Fibroblast of skin of left quadriceps (primary cell): ENCODE results near the gene VWA5B1.

ENCODE experiments used
- DNase-seq, 2 experiments: peaks; one replicate each; pipeline ENCODE4 v3.0.0-alpha.2; 2013; ENCODE audit warnings: low read depth in 2 of 2

Gene VWA5B1

DNA sequence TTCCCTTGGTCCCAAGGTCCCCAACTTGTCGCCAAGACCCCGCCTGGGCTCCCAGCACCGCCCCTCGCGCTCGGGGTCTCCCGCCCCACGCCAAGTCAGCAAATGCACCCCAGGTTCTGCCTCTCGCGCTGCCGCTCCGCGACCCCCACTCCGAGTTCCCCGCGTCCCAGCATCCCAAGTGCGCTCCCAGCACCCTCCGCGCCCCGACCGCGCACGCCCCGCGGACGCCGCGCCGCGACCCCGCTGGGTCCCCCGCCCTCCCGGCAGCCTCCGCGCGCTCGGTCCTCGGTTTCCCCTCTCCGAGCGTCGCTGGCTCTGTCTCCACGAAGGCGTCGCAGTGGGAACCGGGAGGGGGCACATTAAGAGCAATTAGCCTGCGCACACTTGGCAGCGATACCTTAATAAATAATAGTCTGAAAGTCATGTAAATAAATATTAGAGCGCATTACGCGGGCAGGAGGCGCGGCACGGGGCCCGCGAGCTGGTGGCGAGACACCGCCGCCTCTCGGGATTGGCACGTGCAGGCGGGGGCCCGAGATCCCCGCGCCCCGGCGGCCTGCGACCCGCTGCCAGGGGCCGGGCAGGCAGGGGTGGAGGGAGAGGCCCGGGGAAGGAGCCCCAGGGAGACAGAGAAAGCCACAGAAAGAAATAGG, 75.9 kb downstream of the VWA5B1 start:
- no peak for DNase-seq

DNA sequence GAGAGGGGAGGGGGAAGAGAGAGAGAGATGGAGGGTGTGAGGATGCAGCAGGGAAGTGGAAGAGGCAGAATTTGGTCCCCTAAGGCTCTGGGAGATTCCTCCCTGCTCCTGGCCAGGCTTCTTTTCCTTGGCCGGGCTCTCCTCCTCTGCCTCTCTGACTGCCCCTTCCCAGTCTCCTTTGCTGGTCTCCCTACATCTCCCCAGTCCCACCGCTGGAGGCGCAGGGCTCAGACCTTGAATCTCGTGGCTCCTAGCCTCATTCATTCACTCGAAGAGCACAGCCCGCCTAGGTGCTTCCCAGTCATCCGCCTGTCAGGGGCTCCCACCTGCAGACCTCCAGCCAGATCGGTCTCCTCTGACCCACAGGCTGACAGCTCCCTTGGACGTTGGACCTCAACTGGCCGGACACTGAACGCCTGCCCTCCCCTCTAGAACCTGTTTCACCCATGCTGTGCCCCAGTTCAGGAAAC, 76.5 kb downstream of the VWA5B1 start:
- DNase-seq = peak; percentile 10 to 14

DNA sequence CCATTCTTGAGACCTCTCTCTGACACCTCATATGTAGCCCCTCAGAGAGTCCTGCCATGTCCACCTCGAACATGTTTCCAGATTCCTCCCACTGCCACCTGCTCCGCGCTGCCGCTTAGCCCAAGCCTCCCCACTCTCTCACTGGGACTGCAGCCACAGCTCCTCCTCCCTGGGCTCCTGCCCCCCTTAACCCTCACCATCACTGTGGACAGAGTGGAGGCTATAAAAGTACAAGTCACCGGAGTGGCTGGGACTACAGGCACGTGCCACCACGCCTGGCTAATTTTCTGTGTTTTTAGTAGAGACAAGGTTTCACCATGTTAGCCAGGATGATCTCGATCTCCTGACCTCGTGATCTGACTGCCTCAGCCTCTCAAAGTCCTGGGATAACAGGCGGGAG, 77.0 kb downstream of the VWA5B1 start:
- no peak for DNase-seq

DNA sequence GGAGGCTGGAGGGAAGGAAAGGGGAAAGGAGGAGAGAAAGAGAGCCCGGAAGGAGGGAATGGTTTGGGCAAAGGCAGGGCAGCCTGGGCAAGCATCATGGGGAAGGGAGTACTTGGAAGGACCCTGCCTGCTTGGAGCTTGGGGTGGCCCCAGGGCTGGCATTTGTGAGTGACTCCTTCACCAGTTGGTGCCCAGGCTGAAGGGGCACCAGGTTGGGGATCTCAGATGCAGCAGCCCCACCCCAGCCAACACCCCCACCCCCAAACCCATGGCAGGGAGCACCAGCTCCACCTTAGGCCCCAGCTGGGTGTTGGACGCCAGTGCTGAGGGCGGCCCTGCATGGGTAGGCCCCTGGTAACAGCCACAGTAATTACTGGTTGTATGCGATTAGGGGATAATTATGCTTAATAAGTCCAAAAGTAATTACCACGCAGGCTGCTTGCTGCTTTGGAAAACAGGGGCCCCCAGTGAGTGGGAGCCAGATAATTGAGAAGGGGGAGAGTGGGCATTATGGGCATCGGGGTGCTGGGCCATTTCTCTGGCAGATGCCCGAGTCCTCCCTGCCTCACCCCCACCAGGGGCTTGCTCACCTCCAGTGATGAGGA, 78.3 kb downstream of the VWA5B1 start:
- no peak for DNase-seq

DNA sequence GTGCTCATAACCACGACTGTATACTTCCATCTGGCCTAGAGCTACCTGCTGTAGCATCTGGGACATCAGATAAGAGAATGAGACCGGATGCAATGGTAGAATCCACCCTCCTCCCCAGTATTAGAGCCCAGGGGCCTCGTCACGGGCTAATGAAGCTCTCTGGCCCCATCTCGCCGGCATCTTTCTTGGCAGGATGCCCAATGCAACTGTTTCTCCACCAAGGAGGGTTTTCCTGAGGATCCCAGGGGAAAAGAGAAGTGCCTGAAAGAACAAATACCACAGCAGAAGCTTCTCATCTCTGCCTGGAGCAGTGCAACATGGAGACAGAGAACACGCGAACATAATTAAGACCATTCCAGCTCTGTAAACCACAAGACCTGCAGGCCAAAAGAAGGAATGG, 80.0 kb downstream of the VWA5B1 start:
- peak; percentile 74 to 77 for DNase-seq

DNA sequence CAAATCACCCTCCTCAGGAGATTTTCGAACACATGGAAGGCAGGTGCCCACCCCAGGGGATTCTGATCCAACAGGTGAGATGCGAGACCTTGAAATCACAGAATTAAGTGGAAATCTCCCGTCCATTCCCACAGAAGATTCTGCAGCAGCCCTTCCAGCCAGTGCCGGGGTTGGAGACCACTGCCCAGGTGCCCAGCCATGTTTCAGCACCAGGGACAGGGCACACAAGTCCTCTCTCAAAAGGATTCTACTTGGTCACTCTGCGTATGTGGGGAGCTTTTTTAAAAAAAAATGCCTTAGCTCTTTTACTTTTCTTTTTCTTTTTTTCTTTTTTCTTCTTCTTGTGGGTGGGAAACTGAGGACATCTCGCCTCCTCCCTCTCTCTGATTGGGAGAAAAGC, 80.7 kb downstream of the VWA5B1 start:
- DNase-seq = peak in 1 of 2 experiments; percentile 8

DNA sequence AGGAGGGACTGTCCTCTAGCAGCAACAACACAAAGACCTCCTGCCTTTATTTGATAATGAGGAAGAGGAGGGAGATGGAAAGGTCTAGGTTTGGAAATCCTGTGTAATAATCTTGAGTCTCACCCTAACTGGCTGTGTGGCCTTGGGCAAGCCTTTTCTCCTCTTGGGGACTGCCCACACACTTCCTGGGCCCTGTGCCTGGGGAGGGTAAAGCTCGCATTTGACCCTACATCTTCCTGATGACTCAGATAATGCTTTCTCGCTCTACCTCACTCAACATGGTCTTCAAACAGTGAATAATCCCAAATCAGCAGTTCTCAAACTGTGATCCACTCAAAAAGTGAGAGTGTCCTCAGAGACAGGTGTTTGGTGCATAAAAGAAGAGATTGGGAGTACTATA, 81.2 kb downstream of the VWA5B1 start:
- no peak for DNase-seq

DNA sequence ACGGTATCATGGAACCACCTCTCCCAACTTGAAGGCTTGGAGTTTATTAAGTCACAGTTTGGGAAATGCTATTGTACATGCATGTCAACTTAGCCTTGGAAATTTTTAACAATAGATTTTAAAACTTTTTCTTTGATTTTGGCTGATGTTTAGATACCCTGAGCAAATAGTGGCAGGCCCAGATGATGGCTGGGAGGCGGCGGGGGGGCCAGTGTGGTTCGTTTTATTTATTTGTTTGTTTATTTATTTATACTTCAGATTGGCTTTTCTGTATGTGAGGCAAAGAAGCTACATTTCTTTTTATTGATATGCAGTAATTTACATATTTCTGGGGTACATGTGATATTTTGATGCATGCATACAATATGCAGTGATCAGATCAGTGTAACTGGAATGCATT, 82.0 kb downstream of the VWA5B1 start:
- no peak for DNase-seq

DNA sequence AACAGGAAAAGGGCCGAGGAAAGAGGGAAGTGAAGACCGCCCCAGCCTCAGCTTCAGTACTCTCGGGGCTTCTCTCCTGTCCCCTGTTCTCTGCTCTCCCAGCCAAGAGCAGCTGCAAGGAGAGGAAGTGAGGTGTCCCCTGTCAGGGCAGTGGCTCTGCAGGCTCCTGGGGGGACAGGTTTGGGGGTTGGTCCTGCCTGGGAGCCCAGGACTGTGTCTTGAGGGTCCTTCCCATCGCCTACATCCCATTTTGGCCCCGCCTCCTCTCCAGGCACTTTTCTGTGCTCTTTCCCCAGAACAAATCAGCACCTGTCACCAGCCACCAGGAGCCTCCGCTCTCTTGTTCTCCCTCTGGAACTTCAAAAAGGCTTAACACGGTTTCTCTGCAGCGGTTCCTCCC, 82.6 kb downstream of the VWA5B1 start:
- DNase-seq = no peak

DNA sequence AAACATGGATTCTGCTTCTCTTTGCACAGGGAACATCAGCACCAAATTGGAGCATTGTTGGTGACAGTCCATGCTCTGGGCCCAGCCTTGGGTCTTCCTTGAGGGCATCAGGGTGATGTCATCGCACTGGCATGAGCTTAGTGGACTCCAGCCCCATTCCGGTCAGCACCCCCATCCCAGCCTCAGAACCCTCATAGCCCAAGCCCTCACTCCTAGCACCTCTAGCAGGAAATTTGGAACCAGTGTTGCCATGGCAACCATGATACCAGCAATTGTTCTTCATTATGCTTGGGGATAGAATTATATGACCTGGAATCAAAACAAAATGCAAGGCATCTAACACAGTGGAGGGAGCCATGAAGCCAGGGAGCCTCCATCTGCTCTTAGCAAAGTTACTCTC, 83.1 kb downstream of the VWA5B1 start:
- no peak for DNase-seq

DNA sequence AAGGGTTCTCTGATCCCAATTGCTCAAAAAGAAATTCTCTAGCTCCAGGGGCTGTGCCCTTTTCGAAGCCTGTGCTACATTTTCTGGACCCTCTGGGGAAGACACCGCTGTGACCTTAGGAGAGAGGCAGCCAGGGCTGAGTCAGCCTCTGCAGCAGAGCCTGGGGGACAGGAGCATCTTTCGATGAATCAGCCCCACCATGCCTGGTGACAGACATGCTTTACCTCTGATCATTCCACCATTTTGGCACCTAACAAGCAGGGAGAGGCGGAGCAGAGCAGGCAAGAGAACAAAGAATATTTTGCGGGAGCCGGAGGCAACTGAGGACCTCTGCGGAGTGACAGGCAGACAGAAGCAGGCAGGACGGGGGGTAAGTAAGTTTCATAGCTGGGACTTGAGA, 84.9 kb downstream of the VWA5B1 start:
- no peak for DNase-seq

DNA sequence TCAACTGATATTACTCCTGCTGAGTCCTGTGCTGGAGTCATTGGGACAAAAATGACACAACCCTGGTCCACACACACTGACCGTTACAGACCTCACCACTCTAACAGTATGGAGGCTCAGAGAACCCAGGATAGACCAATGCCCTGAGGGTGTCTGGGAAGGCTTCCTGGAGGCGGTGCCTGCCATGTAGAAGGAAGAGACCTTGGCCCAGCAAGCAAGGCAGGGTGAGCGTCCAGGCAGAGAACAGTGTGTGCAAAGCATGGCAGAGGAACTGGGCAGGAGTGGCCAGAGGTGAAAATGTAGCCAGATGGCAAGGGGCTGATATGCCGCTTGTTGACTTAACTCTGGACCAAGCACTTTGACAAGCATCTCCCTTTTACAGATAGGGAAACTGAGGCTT, 85.5 kb downstream of the VWA5B1 start:
- DNase-seq = no peak

DNA sequence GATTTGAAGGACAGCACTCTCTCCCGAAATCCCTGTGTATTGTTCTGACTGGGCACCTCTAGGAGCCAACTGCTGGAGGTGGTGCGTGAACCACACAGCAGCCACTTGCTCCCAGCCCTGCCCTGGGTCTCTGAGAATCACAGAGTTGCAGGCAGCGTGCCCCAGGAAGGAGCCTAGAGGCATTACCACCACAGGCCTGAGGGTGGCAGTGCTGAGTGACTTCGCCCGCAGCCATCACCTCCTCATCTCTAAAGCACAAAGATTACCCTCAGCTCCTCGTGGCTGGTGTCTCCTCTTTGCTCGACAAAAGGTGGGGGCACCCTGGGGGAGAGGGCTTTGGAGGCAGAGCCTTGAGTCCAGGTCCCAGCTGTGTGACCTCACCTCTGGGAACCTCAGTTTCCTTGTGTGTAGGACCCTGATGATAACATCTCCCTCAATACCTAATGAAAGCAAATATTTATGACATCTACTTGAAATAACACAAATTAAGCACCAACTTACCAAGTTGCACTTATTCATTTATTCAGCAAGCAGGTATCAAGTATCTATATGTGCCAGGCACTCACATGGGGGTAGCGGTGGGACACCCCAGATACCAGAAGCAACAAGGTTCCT, 86.3 kb downstream of the VWA5B1 start:
- no peak for DNase-seq

DNA sequence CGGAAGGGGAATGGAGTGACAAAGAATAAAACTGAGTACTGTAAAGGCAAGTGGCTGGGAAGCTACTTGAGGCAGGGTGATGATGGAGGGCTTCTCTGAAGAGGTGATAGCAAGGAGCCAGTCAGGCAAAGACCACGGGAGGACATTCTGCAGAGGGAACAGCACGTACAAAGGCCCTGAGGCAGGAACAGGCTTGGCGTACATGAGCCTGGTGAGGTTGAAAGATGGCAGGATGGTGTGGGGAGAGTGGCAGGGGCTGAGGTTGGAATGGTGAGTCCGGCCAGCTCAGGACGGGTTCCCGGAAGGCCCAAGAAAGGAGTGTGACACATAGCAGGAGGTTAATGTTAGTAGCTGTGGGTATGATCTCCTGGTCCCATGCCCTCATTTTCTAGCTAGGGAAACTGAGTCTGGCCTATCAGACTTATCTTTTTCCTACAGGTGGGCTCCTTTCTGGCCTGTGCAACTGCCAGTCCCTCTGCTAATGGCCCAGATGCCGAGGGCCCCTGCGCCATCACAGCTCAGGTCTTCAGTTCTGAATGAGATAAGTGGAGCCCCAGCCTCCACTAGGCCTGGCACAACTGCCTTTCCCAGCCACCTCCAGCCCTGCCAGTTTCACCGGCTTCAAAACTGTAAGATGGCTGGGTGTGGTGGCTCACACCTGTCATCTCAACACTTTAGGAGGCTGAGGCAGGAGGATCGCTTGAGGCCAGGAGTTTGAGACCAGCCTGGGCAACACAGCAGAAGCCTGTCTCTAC, 87.0 kb downstream of the VWA5B1 start:
- DNase-seq = no peak

DNA sequence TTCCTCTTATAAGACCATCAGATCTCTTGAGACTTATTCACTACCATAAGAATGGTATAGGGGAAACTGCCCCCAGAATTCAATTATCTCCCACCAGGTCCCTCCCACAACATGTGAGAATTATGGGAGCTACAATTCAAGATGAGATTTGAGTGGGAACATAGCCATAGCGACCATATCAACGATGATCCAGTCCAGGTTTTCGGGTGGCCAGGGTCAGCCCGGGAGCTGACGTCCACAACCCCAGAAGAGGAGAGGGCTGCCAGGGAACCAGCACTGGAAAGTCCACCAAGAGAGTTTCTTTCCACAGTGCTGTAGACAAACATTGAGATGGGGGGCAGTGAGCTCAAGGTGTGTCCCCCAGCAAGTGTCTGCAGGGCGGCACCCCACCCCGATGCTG, 88.4 kb downstream of the VWA5B1 start:
- DNase-seq = no peak

DNA sequence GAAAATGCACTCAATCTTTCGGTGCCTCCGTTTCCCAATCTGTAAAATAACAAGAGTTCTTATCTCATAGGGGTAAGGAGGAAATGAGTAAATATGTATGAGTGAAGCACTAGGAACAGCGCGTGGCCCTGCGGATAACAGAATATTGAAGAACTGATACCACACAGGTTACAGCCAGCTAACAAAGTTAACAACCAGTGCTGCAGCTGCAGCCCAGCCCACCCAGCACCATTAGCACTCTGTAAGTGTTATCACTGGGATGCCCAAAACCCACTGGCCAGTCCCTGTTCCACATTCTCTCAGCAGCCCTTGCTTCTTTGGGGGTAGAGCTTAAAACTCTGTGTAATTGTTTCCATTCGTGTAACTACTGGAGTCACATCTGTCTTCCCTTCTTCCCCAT, 89.5 kb downstream of the VWA5B1 start:
- DNase-seq = no peak

DNA sequence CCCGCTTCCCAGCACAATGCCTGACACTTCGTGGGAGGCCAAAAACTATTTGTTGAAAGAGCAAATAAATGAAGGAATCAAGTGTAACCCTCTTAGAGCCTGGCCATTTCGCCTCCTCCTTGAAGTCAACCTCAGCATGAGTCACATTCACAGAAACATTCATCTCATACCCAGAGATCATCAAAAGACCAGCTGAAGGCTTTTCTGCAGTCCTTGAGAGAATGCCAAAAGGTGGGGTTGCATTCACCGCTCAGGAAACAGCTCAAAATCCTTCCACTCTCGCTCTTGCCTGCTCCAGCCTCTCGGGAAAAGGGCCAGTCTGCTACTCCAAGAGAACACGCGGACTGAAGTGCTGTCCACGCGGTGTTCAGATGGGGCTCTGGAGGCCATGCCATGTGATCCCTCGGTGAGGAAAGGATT, 90.0 kb downstream of the VWA5B1 start:
- peak; percentile 85 to 88 for DNase-seq

DNA sequence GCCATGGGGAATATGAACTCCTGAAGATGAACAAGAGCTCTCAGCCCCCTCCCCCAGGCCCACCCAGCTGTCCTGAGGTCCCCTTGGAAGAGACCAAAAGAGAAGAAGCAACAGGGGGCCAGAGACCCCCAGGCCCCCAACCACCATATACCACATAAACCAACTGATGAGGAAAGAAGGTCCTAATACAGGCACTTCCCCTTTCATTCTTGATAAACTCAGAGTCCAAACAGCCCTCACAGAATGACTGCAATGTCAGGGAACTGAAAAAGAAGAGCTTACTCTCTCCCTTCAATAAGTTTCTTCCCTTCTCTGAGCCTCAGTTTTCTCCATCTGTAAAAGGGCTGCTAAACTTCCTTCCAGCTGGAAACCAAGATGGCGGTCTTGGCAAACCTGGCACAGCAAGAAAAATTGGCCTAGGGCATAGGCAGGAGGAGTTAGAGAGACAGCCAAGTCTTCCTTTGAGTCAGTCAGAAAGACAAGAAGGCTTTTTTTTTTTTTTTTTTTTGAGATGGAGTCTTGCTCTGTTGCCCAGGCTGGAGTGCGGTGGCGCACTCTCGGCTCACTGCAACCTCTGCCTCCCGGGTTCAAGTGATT, 90.5 kb downstream of the VWA5B1 start:
- DNase-seq = no peak

DNA sequence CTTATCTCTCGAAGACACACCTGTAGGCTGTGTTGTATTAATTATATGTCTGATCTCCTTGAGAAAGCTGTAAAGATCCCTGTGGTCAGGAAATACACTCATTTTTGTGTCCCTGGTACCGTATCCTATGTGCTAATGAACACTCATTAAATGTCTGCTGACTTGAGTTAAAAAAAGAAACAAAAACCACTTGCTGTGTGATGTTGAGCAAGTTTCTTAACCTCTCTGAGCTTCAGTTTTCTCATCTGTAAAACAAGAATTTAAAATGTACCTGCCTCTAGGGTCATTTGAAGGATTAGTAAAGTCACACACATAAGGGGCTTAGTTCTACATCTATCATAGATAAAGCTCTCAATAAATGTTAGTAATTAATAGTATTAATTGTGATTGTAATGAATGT, 91.3 kb downstream of the VWA5B1 start:
- DNase-seq = no peak

DNA sequence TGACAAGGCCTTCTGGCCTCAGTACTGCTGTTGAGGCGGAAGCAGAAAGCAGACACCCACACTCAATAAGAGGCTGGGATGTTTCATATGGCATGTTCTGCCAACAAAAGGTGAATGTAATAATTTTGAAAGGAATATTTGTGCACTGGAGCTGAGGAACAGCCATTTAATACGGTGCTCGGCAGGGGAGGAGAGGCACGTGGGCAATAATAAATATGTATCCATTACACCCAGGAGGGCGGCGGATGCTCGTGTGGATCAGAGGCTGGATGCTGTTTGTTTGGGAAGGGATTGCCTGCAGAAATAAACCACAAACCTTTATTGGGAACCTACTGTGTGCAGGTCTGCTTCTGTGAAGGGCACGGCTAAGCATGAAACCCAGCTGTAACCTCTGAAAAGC, 92.0 kb downstream of the VWA5B1 start:
- DNase-seq = no peak

DNA sequence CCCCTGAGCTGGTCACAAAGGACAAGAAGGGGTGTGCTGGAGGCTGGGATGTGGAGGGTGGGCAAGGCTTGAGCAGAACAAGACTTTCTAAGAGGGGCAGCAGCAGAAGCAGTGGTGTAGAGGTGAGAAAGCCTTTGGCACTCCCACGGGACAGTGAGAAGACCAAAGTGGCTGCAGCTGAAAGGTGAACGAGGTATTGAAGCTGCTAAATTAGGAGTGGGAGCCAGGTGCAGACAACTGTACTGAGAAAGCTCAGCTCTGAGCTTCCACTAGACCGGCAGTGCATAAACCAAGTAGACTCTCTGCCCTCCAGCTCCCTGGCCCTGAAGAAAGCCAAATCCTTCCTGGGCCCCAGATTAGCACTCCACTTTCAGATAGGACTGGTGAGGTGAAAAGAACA, 93.0 kb downstream of the VWA5B1 start:
- DNase-seq = no peak

DNA sequence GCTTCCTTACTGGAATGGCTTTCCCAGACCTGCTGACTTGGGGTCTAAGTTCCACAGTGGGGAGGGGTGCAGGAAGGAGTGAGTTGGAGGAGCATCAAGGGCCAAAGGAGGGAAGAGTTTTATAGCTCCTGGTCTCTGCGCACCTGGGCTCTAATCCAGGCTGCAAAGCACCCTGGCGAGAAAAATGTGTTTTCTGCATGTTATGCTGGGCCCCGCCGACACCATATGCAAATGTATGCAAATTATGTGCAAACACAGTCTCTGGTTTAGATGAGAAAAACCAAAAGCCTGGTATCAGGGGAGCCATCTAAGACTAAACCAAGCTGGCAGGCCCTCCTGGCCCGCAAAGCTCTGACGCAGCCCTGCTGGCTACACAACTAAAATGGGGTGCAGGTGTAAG, 95.0 kb downstream of the VWA5B1 start:
- no peak for DNase-seq
